PC-3 (cell line): Measurements from ENCODE around the gene RAB4A. TPM values are rescaled to one million over a fixed set of nuclear protein-coding genes. Genes with fewer than 3 reads are reported as not detected.

Experiments
- ATAC-seq: fragments of 200-7000 bp; cut with Tn5 transposase; 2 replicates; pipeline ENCODE4 v1.9.1; 2020; ENCODE audit warnings: mild to moderate bottlenecking, moderate library complexity
- BruUV-seq: library from RNA; stranded (reverse); fragments of 400-500 nt; replicated peaks from 2 replicates; lab custom pipeline; 2021; lab: Mats Ljungman, UMichigan
- CTCF ChIA-PET: fragments of 300-600 bp; sonication (Branson Sonifier 250); formaldehyde crosslinking; loops from one replicate; lab custom pipeline; 2022; ENCODE audit warnings: antibody characterized with exemption; lab: Charles Lee
- POLR2A ChIA-PET: fragments of 300-600 bp; sonication (Branson Sonifier 250); formaldehyde crosslinking; loops from one replicate; lab custom pipeline; 2022; ENCODE audit warnings: antibody characterized with exemption; ENCODE audit not compliant: unreplicated experiment; lab: Charles Lee
- DNase-seq: peaks from one replicate; pipeline ENCODE4 v3.0.0-alpha.2; 2015
- H2AFZ ChIP-seq: fragments of 300-600 bp; sonication (generic); 2 replicates; pipeline ENCODE4 v1.6.0; 2016; ENCODE audit warnings: antibody characterized with exemption, low read length
- H3F3A ChIP-seq: fragments of 300-600 bp; sonication (generic); one replicate; pipeline ENCODE4 v1.6.0; 2017; ENCODE audit warnings: antibody characterized with exemption, low read length, control low read depth, mild to moderate bottlenecking; ENCODE audit not compliant: unreplicated experiment
- H3K27ac ChIP-seq: fragments of 300-600 bp; sonication (generic); 2 replicates; pipeline ENCODE4 v1.5.1; 2016; ENCODE audit warnings: mild to moderate bottlenecking, low read length
- H3K27me3 ChIP-seq: fragments of 300-600 bp; sonication (generic); 2 replicates; pipeline ENCODE4 v1.6.1; 2016; ENCODE audit warnings: low read length, mixed read lengths
- H3K36me3 ChIP-seq: fragments of 300-600 bp; sonication (generic); 2 replicates; pipeline ENCODE4 v1.6.1; 2016; ENCODE audit warnings: low read depth, mixed run types, low read length, mixed read lengths
- H3K4me1 ChIP-seq: fragments of 300-600 bp; sonication (generic); 2 replicates; pipeline ENCODE4 v1.5.1; 2016; ENCODE audit warnings: low read length; ENCODE audit not compliant: insufficient read depth
- H3K4me2 ChIP-seq: fragments of 300-600 bp; sonication (generic); 2 replicates; pipeline ENCODE4 v1.6.0; 2016; ENCODE audit warnings: low read length
- H3K4me3 ChIP-seq: fragments of 300-600 bp; sonication (generic); 2 replicates; pipeline ENCODE4 v1.5.1; 2016; ENCODE audit warnings: mild to moderate bottlenecking, low read length, mixed read lengths
- H3K79me2 ChIP-seq: fragments of 300-600 bp; sonication (generic); 2 replicates; pipeline ENCODE4 v1.6.1; 2017; ENCODE audit warnings: low read length, mixed read lengths
- H3K9ac ChIP-seq: fragments of 300-600 bp; sonication (generic); 2 replicates; pipeline ENCODE4 v1.6.0; 2016; ENCODE audit warnings: mild to moderate bottlenecking, low read length
- H3K9me2 ChIP-seq: fragments of 300-600 bp; sonication (generic); replicated peaks from 2 replicates; pipeline ENCODE4 v1.6.1; 2016; ENCODE audit warnings: mixed run types, low read length, mixed read lengths
- H3K9me3 ChIP-seq: fragments of 300-600 bp; sonication (generic); 2 replicates; pipeline ENCODE4 v1.6.1; 2016; ENCODE audit warnings: low read length, mixed read lengths
- H4K20me1 ChIP-seq: fragments of 300-600 bp; sonication (generic); 2 replicates; pipeline ENCODE4 v1.6.1; 2016; ENCODE audit warnings: low read length, mixed read lengths
- EZH2 ChIP-seq: fragments of 300-600 bp; sonication (generic); IDR thresholded peaks from one replicate; pipeline ENCODE4 v1.6.1; 2017; ENCODE audit warnings: antibody characterized with exemption, mild to moderate bottlenecking, low read length; ENCODE audit not compliant: unreplicated experiment
- EZH2phosphoT487 ChIP-seq: fragments of 300-600 bp; sonication (generic); IDR thresholded peaks from 2 replicates; pipeline ENCODE4 v1.6.1; 2018; ENCODE audit warnings: mild to moderate bottlenecking, antibody characterized with exemption, low read length, borderline replicate concordance
- intact Hi-C: fragments of 100-400 bp; cut with micrococcal nuclease; formaldehyde crosslinking; loops from 2 replicates; pipeline ENCODE4 v1.9.0; 2023
- total RNA-seq: library from RNA; depleted of rRNA; stranded (reverse); fragments of >200 nt; gene quantifications from 2 replicates; pipeline ENCODE4 v1.2.3, GENCODE V29; 2014
- TF ChIP-seq, protein P1 (sequence below): fragments of 300-600 bp; sonication (generic); conservative IDR thresholded peaks from 2 replicates; pipeline ENCODE4 v1.5.1; 2017; ENCODE audit warnings: antibody characterized with exemption, low read depth, mild to moderate bottlenecking, low read length

The RAB4A gene
- total RNA-seq, 1 experiment from 2014 or later, result 67.0 TPM

DNA sequence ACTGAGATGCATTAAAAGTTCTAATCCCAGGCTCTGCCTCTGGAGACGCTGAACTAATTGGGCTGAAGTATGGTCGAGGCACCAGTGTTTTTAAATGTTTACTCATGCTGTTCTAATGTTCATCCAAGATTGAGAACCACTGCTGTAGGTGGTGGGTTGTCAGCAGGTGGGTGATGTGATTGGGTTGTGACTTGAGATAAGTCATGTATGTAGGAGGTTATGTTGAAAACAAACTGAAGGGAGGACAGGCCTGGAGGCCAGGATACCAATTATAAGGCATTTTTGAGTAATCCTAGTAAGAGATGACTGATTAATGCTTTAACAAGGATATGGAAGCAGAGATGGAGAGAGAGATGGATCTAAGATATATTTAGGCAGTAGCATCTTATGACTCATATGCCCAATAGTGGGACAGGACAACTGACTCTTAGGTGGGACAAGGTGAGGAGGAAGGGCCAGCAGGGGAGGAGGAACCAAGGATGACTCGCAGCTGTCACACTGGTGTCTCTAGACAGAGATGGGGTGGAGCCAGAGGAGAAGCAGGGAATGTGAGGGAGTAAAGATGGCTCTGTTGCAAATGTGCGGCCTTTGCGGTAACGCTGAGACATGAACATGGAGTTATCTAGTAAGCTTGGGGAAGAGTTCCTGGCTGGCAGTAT, 29.3 kb downstream of the RAB4A start:
- H3K4me3 ChIP-seq, result no peak overlapping the region
- TF ChIP-seq, protein P1, sequence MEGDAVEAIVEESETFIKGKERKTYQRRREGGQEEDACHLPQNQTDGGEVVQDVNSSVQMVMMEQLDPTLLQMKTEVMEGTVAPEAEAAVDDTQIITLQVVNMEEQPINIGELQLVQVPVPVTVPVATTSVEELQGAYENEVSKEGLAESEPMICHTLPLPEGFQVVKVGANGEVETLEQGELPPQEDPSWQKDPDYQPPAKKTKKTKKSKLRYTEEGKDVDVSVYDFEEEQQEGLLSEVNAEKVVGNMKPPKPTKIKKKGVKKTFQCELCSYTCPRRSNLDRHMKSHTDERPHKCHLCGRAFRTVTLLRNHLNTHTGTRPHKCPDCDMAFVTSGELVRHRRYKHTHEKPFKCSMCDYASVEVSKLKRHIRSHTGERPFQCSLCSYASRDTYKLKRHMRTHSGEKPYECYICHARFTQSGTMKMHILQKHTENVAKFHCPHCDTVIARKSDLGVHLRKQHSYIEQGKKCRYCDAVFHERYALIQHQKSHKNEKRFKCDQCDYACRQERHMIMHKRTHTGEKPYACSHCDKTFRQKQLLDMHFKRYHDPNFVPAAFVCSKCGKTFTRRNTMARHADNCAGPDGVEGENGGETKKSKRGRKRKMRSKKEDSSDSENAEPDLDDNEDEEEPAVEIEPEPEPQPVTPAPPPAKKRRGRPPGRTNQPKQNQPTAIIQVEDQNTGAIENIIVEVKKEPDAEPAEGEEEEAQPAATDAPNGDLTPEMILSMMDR, result no peak
- TF ChIP-seq EZH2phosphoT487 (no peak), EZH2 (no peak)
- no peaks in the 10 kb centered on the region for H3K9me2 ChIP-seq
- no TSS peak for BruUV-seq
- H3K36me3 ChIP-seq, result peaks cover 22% of the 10 kb centered on the region; the same call in 1 of the 2 replicates
- no peaks in the 10 kb centered on the region for H3K27me3 ChIP-seq
- POLR2A ChIA-PET, result no interaction called here
- DNase-seq (peak; percentile 23), ATAC-seq (peak; percentile 55; the same call in 1 of the 2 replicates)
- H3K27ac ChIP-seq, result no peak overlapping the region
- H3K9me3 ChIP-seq, result no peaks in the 10 kb centered on the region
- H4K20me1 ChIP-seq, result no peaks in the 10 kb centered on the region
- CTCF ChIA-PET, result no interaction called here
- H3K79me2 ChIP-seq, result no peaks in the 10 kb centered on the region
- no peaks in the 10 kb centered on the region for H3K4me1 ChIP-seq
- no peaks in the 10 kb centered on the region for H3F3A ChIP-seq
- intact Hi-C loops, result no loop called here
- no peak overlapping the region for H3K9ac ChIP-seq
- H2AFZ ChIP-seq, result no peak overlapping the region
- H3K4me2 ChIP-seq, result no peak overlapping the region

GRCh38 chr1:229302740-229303139, 31.8 kb downstream of the RAB4A start:
- H3K27me3 ChIP-seq, result no peaks in the 10 kb centered on the region
- H3K4me2 ChIP-seq, result no peak overlapping the region
- H3K4me1 ChIP-seq, result no peaks in the 10 kb centered on the region
- no peak overlapping the region for H2AFZ ChIP-seq
- no peaks in the 10 kb centered on the region for H3K9me2 ChIP-seq
- intact Hi-C loops, result no loop called here
- no peak for ATAC-seq
- no peak for DNase-seq
- H3K9me3 ChIP-seq, result no peaks in the 10 kb centered on the region
- ChIA-PET POLR2A (no interaction called here), CTCF (interaction anchor here (0.6 kb wide), 1 partner anchor 38 kb away, joined by 3 read pairs; no protein-coding TSS in a partner anchor)
- no TSS peak for BruUV-seq
- TF ChIP-seq EZH2phosphoT487, result no peak
- TF ChIP-seq EZH2, result no peak
- TF ChIP-seq, protein P1, result no peak
- H3F3A ChIP-seq, result no peaks in the 10 kb centered on the region
- H3K27ac ChIP-seq, result no peak overlapping the region
- H3K36me3 ChIP-seq, result peaks cover 28% of the 10 kb centered on the region; the same call in 1 of the 2 replicates
- no peaks in the 10 kb centered on the region for H3K79me2 ChIP-seq
- no peak overlapping the region for H3K9ac ChIP-seq
- no peaks in the 10 kb centered on the region for H4K20me1 ChIP-seq
- no peak overlapping the region for H3K4me3 ChIP-seq

- Histone ChIP-seq H3K79me2 (no peaks in the 10 kb centered on the region), H3K4me3 (no peak overlapping the region), H3K36me3 (peaks cover 25% of the 10 kb centered on the region; the same call in 1 of the 2 replicates), H3K27ac (no peak overlapping the region), H4K20me1 (no peaks in the 10 kb centered on the region), H3K9ac (no peak overlapping the region), H3F3A (no peaks in the 10 kb centered on the region), H3K27me3 (no peaks in the 10 kb centered on the region), H3K4me1 (no peaks in the 10 kb centered on the region), H2AFZ (no peak overlapping the region), H3K9me3 (no peaks in the 10 kb centered on the region), H3K4me2 (no peak overlapping the region), H3K9me2 (no peaks in the 10 kb centered on the region)
- TF ChIP-seq EZH2phosphoT487, result no peak
- TF ChIP-seq EZH2, result no peak
- TF ChIP-seq, protein P1, result no peak
- no peak for DNase-seq
- BruUV-seq, result no TSS peak
- ChIA-PET POLR2A (no interaction called here), CTCF (no interaction called here)
- no peak for ATAC-seq
- intact Hi-C loops, result no loop called here
Observed at GRCh38 chr1:229303855-229304254, 32.9 kb downstream of the RAB4A start.
